ENCODE data around the gene OR2AT4. TPM values are rescaled to one million over a fixed set of nuclear protein-coding genes. Genes with fewer than 3 reads are reported as not detected.

Gene OR2AT4
- total and polyA plus RNA-seq, 2 experiments from 2014 or later: 0.07 TPM; not detected in 1

- Histone ChIP-seq H3K9me2 (replicated peaks; ENCODE audit: insufficient read depth) (no peaks in the 10 kb centered on the region), H3K79me2 (no peaks in the 10 kb centered on the region), H3K27ac (no peak overlapping the region), H3K4me3 (no peak overlapping the region), H3K4me1 (ENCODE audit: insufficient read depth) (no peaks in the 10 kb centered on the region), H3K4me2 (no peak overlapping the region), H3K27me3 (no peaks in the 10 kb centered on the region), H3K9me3 (ENCODE audit: low read depth) (no peaks in the 10 kb centered on the region), H2AFZ (no peak overlapping the region), H3K36me3 (replicated peaks; ENCODE audit: insufficient read depth, low read depth) (no peaks in the 10 kb centered on the region), H4K20me1 (ENCODE audit: insufficient read depth, poor library complexity, severe bottlenecking) (no peaks in the 10 kb centered on the region)
- no peak for DNase-seq (ENCODE audit: low spot score)
- TF ChIP-seq EZH2phosphoT487 (IDR thresholded peaks at IDR 0.05; ENCODE audit: low read depth, severe bottlenecking, unreplicated experiment): no peak
- no peak for TF ChIP-seq CTCF (IDR thresholded peaks at IDR 0.05; ENCODE audit: poor library complexity)
- TF ChIP-seq EZH2 (IDR thresholded peaks at IDR 0.05; ENCODE audit: borderline replicate concordance): no peak
- 86% methylated on average over 4 of the region's 4 CpGs for WGBS (ENCODE audit: low lambda C conversion rate, missing lambda C conversion rate)
Observed at GRCh38 chr11:75079546-75079945, 17.1 kb downstream of the OR2AT4 start.

- no peaks in the 10 kb centered on the region for H3K36me3 ChIP-seq (replicated peaks; ENCODE audit: insufficient read depth, low read depth)
- H3K4me3 ChIP-seq: no peak overlapping the region
- DNase-seq (ENCODE audit: low spot score): no peak
- H2AFZ ChIP-seq: no peak overlapping the region
- H3K9me3 ChIP-seq (ENCODE audit: low read depth): no peaks in the 10 kb centered on the region
- H3K27ac ChIP-seq: no peak overlapping the region
- H3K4me1 ChIP-seq (ENCODE audit: insufficient read depth): no peaks in the 10 kb centered on the region
- no peaks in the 10 kb centered on the region for H3K27me3 ChIP-seq
- 98% methylated on average over 2 of the region's 2 CpGs for WGBS (ENCODE audit: low lambda C conversion rate, missing lambda C conversion rate)
- TF ChIP-seq EZH2 (IDR thresholded peaks at IDR 0.05; ENCODE audit: borderline replicate concordance): no peak
- no peak for TF ChIP-seq EZH2phosphoT487 (IDR thresholded peaks at IDR 0.05; ENCODE audit: low read depth, severe bottlenecking, unreplicated experiment)
- no peak for TF ChIP-seq CTCF (IDR thresholded peaks at IDR 0.05; ENCODE audit: poor library complexity)
- H3K79me2 ChIP-seq: no peaks in the 10 kb centered on the region
- H3K4me2 ChIP-seq: no peak overlapping the region
- no peaks in the 10 kb centered on the region for H4K20me1 ChIP-seq (ENCODE audit: insufficient read depth, poor library complexity, severe bottlenecking)
- no peaks in the 10 kb centered on the region for H3K9me2 ChIP-seq (replicated peaks; ENCODE audit: insufficient read depth)
Observed at GRCh38 chr11:75078233-75078632, 18.4 kb downstream of the OR2AT4 start.

- TF ChIP-seq EZH2 (IDR thresholded peaks at IDR 0.05; ENCODE audit: borderline replicate concordance) (no peak), EZH2phosphoT487 (IDR thresholded peaks at IDR 0.05; ENCODE audit: low read depth, severe bottlenecking, unreplicated experiment) (no peak), CTCF (IDR thresholded peaks at IDR 0.05; ENCODE audit: poor library complexity) (no peak)
- no peaks in the 10 kb centered on the region for H3K27me3 ChIP-seq
- DNase-seq (ENCODE audit: low spot score): no peak
- H3K27ac ChIP-seq: no peak overlapping the region
- H3K4me3 ChIP-seq: no peak overlapping the region
- H3K79me2 ChIP-seq: no peaks in the 10 kb centered on the region
- no peaks in the 10 kb centered on the region for H3K36me3 ChIP-seq (replicated peaks; ENCODE audit: insufficient read depth, low read depth)
- H3K4me1 ChIP-seq (ENCODE audit: insufficient read depth): no peaks in the 10 kb centered on the region
- H4K20me1 ChIP-seq (ENCODE audit: insufficient read depth, poor library complexity, severe bottlenecking): no peaks in the 10 kb centered on the region
- 91% methylated on average over 7 of the region's 7 CpGs for WGBS (ENCODE audit: low lambda C conversion rate, missing lambda C conversion rate)
- H3K4me2 ChIP-seq: no peak overlapping the region
- no peaks in the 10 kb centered on the region for H3K9me2 ChIP-seq (replicated peaks; ENCODE audit: insufficient read depth)
- no peaks in the 10 kb centered on the region for H3K9me3 ChIP-seq (ENCODE audit: low read depth)
- no peak overlapping the region for H2AFZ ChIP-seq
Observed at GRCh38 chr11:75077316-75077715, 19.4 kb downstream of the OR2AT4 start.

GRCh38 chr11:75076671-75077070 is 20.0 kb downstream of the OR2AT4 start:
- Histone ChIP-seq H3K9me2 (replicated peaks; ENCODE audit: insufficient read depth) (no peaks in the 10 kb centered on the region), H3K4me2 (no peak overlapping the region), H3K4me3 (no peak overlapping the region), H3K36me3 (replicated peaks; ENCODE audit: insufficient read depth, low read depth) (no peaks in the 10 kb centered on the region), H3K27me3 (no peaks in the 10 kb centered on the region), H2AFZ (no peak overlapping the region), H3K27ac (no peak overlapping the region), H3K9me3 (ENCODE audit: low read depth) (no peaks in the 10 kb centered on the region), H4K20me1 (ENCODE audit: insufficient read depth, poor library complexity, severe bottlenecking) (no peaks in the 10 kb centered on the region), H3K4me1 (ENCODE audit: insufficient read depth) (no peaks in the 10 kb centered on the region), H3K79me2 (no peaks in the 10 kb centered on the region)
- no peak for DNase-seq (ENCODE audit: low spot score)
- TF ChIP-seq EZH2phosphoT487 (IDR thresholded peaks at IDR 0.05; ENCODE audit: low read depth, severe bottlenecking, unreplicated experiment): no peak
- TF ChIP-seq EZH2 (IDR thresholded peaks at IDR 0.05; ENCODE audit: borderline replicate concordance): no peak
- TF ChIP-seq CTCF (IDR thresholded peaks at IDR 0.05; ENCODE audit: poor library complexity): no peak
